GM21367 (cell line): ENCODE measurements around the gene RAMACL.

Experiments
- ATAC-seq: cut with Tn5 transposase; IDR thresholded peaks from one replicate; pipeline ENCODE4 v1.9.1; 2021; ENCODE audit not compliant: unreplicated experiment

The RAMACL gene

DNA sequence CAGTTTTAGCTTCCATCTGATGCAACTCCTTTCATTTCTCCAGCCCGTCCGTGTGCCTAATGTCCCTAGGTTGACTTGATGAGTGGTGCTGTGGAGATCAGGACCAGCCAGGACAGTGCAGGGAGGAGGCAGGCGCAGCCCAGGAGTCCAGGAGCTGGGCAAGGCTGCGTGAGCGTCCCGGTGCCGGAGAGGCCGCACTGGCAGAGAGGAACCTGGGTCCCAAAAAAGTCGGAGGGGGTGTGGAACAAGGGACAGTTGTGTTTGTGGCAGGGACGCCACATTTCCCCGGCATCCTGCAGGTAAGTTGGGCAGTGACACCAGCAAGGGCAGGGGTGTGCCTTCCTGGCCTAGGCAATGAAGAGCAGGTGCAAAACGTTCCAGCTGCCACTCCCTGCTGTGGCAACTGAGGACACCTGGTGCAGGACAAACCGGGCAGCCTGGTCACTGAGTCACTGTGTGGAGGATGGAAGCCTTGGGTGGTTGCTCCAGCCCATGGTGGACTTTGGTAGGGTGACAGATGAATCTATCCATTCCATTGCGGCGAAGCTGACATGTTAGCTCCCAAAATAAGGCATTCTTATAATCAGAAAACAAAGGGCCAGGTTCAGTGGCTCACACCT, 53.2 kb downstream of the RAMACL start:
- no peak for ATAC-seq
